HCT116 (cell line): ENCODE results near the gene SPTBN4.

Source experiments
- CEBPB ChIP-seq: IDR thresholded peaks from 2 replicates; pipeline ENCODE4 v1.6.1; 2012; ENCODE audit warnings: low read depth
- ELF1 ChIP-seq: IDR thresholded peaks from 2 replicates; pipeline ENCODE4 v1.6.1; 2012; ENCODE audit warnings: low read depth, borderline replicate concordance
- POLR2A ChIP-seq: IDR thresholded peaks from 2 replicates; pipeline ENCODE4 v1.7.0; 2011; ENCODE audit warnings: borderline replicate concordance; ENCODE audit not compliant: insufficient read depth, insufficient read length; ENCODE audit errors: extremely low read depth
- RAD21 ChIP-seq: IDR thresholded peaks from 2 replicates; pipeline ENCODE4 v1.6.1; 2012; ENCODE audit warnings: low read depth, mild to moderate bottlenecking
- TF ChIP-seq, protein P1 (sequence below), 3 experiments: fragments of 200-600 bp in 1 of 3; sonication (generic) in 1 of 3; IDR thresholded peaks in 2 of 3; conservative IDR thresholded peaks in 1 of 3; 2 replicates each; pipeline ENCODE4 v1.5.1; 2012 to 2017; ENCODE audit warnings: low read depth in 2 of 3, low read length in 2 of 3, antibody characterized with exemption in 1 of 3, borderline replicate concordance in 1 of 3, control low read depth in 1 of 3, mild to moderate bottlenecking in 1 of 3, mixed read lengths in 1 of 3, mixed run types in 1 of 3, moderate library complexity in 1 of 3; ENCODE audit not compliant: insufficient read depth in 1 of 3

DNA sequence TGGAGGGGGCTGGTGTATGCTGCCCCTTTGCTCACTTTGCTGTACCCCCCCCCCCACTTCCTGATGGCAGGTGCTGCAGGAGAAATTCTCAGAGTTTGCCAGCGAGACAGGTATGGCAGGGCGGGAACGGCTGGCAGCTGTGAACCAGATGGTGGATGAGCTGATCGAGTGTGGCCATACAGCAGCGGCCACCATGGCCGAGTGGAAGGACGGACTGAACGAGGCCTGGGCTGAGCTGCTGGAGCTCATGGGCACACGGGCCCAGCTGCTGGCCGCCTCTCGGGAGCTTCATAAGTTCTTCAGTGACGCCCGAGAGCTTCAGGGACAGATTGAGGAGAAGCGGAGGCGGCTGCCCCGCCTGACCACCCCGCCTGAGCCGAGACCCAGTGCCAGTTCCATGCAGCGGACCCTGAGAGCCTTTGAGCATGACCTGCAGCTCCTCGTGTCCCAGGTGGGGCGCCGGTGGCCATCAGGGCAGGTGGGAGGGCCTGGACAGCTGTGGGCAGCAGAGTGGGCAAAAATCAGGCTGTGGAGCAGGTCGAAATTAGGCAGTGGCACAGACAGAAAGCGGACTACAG lies 90.2 kb downstream of the SPTBN4 start:
- TF ChIP-seq RAD21 (no peak), ELF1 (no peak), CEBPB (no peak), POLR2A (no peak)
- TF ChIP-seq, protein P1, sequence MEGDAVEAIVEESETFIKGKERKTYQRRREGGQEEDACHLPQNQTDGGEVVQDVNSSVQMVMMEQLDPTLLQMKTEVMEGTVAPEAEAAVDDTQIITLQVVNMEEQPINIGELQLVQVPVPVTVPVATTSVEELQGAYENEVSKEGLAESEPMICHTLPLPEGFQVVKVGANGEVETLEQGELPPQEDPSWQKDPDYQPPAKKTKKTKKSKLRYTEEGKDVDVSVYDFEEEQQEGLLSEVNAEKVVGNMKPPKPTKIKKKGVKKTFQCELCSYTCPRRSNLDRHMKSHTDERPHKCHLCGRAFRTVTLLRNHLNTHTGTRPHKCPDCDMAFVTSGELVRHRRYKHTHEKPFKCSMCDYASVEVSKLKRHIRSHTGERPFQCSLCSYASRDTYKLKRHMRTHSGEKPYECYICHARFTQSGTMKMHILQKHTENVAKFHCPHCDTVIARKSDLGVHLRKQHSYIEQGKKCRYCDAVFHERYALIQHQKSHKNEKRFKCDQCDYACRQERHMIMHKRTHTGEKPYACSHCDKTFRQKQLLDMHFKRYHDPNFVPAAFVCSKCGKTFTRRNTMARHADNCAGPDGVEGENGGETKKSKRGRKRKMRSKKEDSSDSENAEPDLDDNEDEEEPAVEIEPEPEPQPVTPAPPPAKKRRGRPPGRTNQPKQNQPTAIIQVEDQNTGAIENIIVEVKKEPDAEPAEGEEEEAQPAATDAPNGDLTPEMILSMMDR (IDR thresholded peaks at IDR 0.05 in 2 of 3, conservative IDR thresholded peaks at IDR 0.05 in 1 of 3; ENCODE audit: borderline replicate concordance in 1 of 3, insufficient read depth in 1 of 3, low read depth in 2 of 3, low read length in 2 of 3) = no peak
